ENCODE results near the gene SARNP.
"Not testable (repeated sequence)": the region's sequence is repeated elsewhere in the genome, so short reads cannot be mapped to it uniquely, and the experiment has no call there.

Gene SARNP, protein sequence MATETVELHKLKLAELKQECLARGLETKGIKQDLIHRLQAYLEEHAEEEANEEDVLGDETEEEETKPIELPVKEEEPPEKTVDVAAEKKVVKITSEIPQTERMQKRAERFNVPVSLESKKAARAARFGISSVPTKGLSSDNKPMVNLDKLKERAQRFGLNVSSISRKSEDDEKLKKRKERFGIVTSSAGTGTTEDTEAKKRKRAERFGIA

DNA sequence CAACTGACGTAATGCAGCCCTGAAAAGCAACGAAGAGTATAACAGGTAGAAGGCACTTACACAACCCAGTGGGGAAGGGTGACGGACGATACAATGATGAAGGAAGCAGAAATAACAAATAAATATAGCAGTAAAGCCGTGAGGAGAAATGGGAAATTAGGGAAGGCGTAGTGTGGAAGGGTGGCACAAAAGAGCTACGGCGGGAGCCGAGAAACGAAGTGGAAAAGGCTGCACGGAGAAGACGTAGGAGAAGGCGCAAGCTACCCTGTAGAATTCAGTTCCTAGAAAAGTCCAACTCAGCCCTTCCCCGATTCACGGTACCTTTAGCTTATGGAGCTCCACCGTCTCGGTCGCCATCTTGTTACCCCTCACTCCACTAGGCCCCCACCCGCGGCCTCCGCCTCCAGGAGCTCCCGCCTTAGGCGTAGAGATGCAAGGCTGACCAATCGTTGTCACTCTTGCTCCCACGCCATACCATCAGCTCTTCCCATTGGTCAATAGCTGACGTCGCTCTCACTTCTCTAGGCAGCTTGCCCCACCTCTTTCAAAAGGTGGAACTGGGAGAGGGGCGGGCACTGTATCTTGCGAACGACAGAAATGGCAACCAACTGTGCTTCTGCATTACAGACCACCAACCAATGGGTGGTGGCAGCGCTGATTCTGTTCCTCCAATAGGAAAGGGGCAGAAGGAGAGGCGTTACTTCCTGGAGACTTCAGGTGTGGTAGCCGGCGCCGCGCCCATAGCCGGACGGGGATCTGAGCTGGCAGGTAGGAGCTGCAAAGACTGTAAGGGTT lies at the start of gene SARNP, which contains the start of gene ORMDL2:
SARNP (minus strand) TSS at position 380 of the 795 bp plus-strand sequence; CDS start at position 357, 23 bp downstream.
ORMDL2 (plus strand) TSS at position 697 of the 795 bp plus-strand sequence. CDS start 959 bp downstream, outside the sequence.
- H3K36me3 ChIP-seq (ENCODE audit: insufficient read depth, low read length), result peaks cover 45% of the 10 kb centered on the region
- H3K4me1 ChIP-seq (ENCODE audit: insufficient read depth, low read length), result peaks cover 35% of the 10 kb centered on the region
- no peaks in the 10 kb centered on the region for H3K9me3 ChIP-seq (ENCODE audit: low read length)
- H3K9ac ChIP-seq (ENCODE audit: low read length), result peak within 1 kb of the TSS; percentile 100
- no peaks in the 10 kb centered on the region for H3K27me3 ChIP-seq (ENCODE audit: control insufficient read depth in 1 of 2, insufficient read depth in 2 of 2, low read length in 2 of 2)
- peak within 1 kb of the TSS; percentile 93 for H3K27ac ChIP-seq (ENCODE audit: low read depth, low read length)
- peak within 1 kb of the TSS; percentile 98 to 99 for H3K4me3 ChIP-seq (ENCODE audit: low read depth in 1 of 2, low read length in 2 of 2)

DNA sequence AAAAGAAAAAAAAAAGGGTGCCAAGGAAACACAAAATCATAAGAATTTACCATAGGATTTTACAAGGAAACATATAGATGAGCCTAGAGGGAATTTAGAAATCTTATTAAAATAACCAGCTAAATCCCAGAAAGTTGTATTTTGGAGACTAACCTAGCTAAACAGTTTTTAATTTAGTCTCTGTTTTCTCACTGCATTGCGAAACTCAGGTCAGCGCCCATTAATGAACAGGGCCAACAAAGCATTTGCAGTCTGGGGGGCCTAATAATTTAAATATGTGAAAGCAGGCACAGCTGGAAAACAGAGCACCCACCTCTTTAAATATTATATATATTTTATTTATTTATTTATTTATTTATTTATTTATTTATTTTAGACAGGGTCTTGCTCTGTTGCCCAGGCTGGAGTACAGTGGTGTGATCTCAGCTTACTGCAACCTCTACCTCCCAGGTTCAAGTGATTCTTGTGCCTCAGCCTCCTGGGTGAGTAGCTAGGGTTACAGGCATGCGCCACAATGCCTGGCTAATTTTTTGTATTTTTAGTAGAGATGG lies 49.0 kb upstream of the SARNP start:
- H3K9ac ChIP-seq (ENCODE audit: low read length); H3K4me1 ChIP-seq (ENCODE audit: insufficient read depth, low read length); H3K9me3 ChIP-seq (ENCODE audit: low read length); H3K27ac ChIP-seq (ENCODE audit: low read depth, low read length); H3K27me3 ChIP-seq (ENCODE audit: control insufficient read depth in 1 of 2, insufficient read depth in 2 of 2, low read length in 2 of 2); H3K36me3 ChIP-seq (ENCODE audit: insufficient read depth, low read length); H3K4me3 ChIP-seq (ENCODE audit: low read depth in 1 of 2, low read length in 2 of 2): not testable (repeated sequence)

DNA sequence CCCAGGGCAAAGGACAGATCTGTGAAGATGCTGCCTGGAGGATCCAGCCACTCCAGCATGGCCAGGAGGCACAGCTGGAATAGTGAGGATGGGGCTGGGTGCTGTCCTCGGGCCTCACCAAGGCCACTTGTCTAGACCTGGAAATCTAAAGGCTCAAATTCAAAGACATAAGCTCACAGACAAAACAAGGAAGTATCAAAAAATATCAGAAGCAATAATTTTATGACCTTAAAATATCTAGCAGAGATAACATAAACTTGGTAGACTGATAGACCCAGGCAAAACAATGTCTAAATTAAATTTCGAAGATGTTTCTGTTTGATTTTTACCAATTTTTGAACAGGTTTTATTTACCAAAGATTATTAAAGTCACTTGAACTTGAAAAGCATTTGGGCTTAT lies 47.8 kb upstream of the SARNP start:
- Histone ChIP-seq H3K4me1 (ENCODE audit: insufficient read depth, low read length) (no peaks in the 10 kb centered on the region), H3K9me3 (ENCODE audit: low read length) (no peaks in the 10 kb centered on the region), H3K36me3 (ENCODE audit: insufficient read depth, low read length) (no peaks in the 10 kb centered on the region), H3K27me3 (ENCODE audit: control insufficient read depth in 1 of 2, insufficient read depth in 2 of 2, low read length in 2 of 2) (no peaks in the 10 kb centered on the region), H3K27ac (ENCODE audit: low read depth, low read length) (no peak overlapping the region), H3K9ac (ENCODE audit: low read length) (no peak overlapping the region), H3K4me3 (ENCODE audit: low read depth in 1 of 2, low read length in 2 of 2) (no peak overlapping the region)

DNA sequence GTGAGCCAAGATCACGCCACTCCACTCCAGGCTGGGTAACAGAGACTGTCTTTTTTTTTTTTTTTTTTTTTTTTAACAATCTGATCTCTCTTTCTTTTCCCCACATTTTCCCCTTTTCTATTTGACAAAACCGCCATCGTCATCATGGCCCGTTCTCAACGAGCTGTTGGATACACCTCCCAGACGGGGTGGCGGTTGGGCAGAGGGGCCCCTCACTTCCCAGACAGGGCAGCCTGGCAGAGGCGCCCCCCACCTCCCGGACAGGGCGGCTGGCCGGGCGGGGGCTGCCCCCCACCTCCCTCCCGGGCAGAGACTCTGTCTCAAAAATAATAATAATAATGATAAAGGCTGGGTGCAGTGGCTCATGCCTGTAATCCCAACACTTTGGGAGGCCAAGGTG lies 45.4 kb upstream of the SARNP start:
- H3K36me3 ChIP-seq (ENCODE audit: insufficient read depth, low read length); H3K4me3 ChIP-seq (ENCODE audit: low read depth in 1 of 2, low read length in 2 of 2); H3K9ac ChIP-seq (ENCODE audit: low read length); H3K27me3 ChIP-seq (ENCODE audit: control insufficient read depth in 1 of 2, insufficient read depth in 2 of 2, low read length in 2 of 2); H3K4me1 ChIP-seq (ENCODE audit: insufficient read depth, low read length); H3K9me3 ChIP-seq (ENCODE audit: low read length); H3K27ac ChIP-seq (ENCODE audit: low read depth, low read length): not testable (repeated sequence)

DNA sequence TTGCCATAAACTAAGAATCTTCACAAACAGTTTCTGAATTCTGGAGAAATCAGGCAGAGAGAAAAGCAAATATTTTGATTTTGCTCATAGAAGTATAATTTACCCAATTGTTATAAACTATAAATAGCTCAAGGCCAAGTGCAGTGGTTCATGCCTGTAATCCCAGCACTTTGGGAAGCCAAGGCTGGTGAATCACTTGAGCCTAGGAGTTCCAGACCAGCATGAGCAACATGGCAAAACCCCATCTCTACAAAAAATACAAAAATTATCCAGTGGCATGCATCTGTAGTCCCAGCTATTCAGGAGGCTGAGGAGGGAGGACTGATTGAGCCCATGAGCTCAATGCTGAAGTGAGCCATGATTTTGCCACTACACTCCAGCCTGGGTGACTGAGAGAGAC lies 44.8 kb upstream of the SARNP start:
- Histone ChIP-seq H3K36me3 (ENCODE audit: insufficient read depth, low read length) (no peaks in the 10 kb centered on the region), H3K4me1 (ENCODE audit: insufficient read depth, low read length) (no peaks in the 10 kb centered on the region), H3K27ac (ENCODE audit: low read depth, low read length) (no peak overlapping the region), H3K4me3 (ENCODE audit: low read depth in 1 of 2, low read length in 2 of 2) (no peak overlapping the region), H3K27me3 (ENCODE audit: control insufficient read depth in 1 of 2, insufficient read depth in 2 of 2, low read length in 2 of 2) (no peaks in the 10 kb centered on the region), H3K9me3 (ENCODE audit: low read length) (no peaks in the 10 kb centered on the region), H3K9ac (ENCODE audit: low read length) (no peak overlapping the region)

DNA sequence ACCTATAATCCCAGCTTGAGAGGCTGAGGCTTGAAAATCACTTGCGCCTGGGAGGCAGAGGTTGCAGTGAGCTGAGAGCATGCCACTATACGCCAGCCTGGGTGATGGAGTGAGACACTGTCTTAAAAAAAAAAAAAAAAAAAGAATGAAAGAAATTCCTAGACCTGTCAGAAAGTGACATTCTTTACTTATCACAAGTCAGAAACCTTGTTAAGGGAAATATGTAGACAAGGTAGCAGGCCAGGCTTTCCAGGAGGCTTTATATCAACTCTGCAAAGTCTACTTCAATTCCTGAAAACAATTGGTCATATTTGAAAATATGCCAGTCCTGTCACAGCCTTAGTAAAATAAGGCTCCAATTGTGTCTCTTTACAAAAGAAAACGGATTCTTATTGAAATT lies 44.3 kb upstream of the SARNP start:
- no peaks in the 10 kb centered on the region for H3K4me1 ChIP-seq (ENCODE audit: insufficient read depth, low read length)
- no peak overlapping the region for H3K4me3 ChIP-seq (ENCODE audit: low read depth in 1 of 2, low read length in 2 of 2)
- no peak overlapping the region for H3K27ac ChIP-seq (ENCODE audit: low read depth, low read length)
- H3K27me3 ChIP-seq (ENCODE audit: control insufficient read depth in 1 of 2, insufficient read depth in 2 of 2, low read length in 2 of 2), result no peaks in the 10 kb centered on the region
- no peak overlapping the region for H3K9ac ChIP-seq (ENCODE audit: low read length)
- no peaks in the 10 kb centered on the region for H3K9me3 ChIP-seq (ENCODE audit: low read length)
- no peaks in the 10 kb centered on the region for H3K36me3 ChIP-seq (ENCODE audit: insufficient read depth, low read length)

DNA sequence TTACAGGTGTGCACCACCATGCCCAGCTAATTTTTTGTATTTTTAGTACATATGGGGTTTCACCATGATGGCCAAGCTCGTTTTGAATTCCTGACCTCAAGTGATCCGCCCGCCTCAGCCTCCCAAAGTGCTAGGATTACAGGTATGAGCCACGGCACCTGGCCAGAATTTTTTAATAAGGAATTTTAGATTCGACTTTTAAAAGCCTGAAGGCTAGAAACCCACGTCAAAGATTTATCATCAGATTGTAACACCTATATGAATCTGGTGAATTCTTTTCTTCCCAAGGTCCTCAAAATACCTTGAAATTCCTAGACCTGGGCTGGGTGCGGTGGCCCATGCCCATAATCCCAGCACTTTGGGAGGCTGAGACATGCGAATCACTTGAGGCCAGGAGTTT lies 43.9 kb upstream of the SARNP start:
- Histone ChIP-seq H3K9me3 (ENCODE audit: low read length) (no peaks in the 10 kb centered on the region), H3K36me3 (ENCODE audit: insufficient read depth, low read length) (no peaks in the 10 kb centered on the region), H3K9ac (ENCODE audit: low read length) (no peak overlapping the region), H3K4me1 (ENCODE audit: insufficient read depth, low read length) (no peaks in the 10 kb centered on the region), H3K4me3 (ENCODE audit: low read depth in 1 of 2, low read length in 2 of 2) (no peak overlapping the region), H3K27ac (ENCODE audit: low read depth, low read length) (no peak overlapping the region), H3K27me3 (ENCODE audit: control insufficient read depth in 1 of 2, insufficient read depth in 2 of 2, low read length in 2 of 2) (no peaks in the 10 kb centered on the region)

DNA sequence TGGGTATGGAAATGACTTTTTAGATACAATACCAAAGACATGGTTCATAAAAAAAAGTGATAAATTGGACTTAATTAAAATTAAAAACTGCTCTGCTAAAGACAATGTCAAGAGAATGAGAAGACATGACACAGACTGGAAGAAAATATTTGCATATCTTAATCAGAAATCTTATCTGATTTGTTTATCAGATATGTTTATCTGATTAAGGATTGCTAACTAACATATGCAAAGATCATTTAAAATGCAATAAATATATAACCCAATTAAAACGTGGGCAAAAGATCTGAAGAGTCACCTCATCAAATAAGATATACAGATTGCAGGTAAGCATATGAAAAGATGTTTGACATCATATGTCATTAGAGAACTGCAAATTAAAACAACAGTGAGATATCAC lies 35.2 kb upstream of the SARNP start:
- H3K27ac ChIP-seq (ENCODE audit: low read depth, low read length), result no peak overlapping the region
- H3K27me3 ChIP-seq (ENCODE audit: control insufficient read depth in 1 of 2, insufficient read depth in 2 of 2, low read length in 2 of 2), result peaks cover 0 to 4% of the 10 kb centered on the region in 2 donors
- H3K4me3 ChIP-seq (ENCODE audit: low read depth in 1 of 2, low read length in 2 of 2), result no peak overlapping the region
- H3K9me3 ChIP-seq (ENCODE audit: low read length), result no peaks in the 10 kb centered on the region
- H3K4me1 ChIP-seq (ENCODE audit: insufficient read depth, low read length), result no peaks in the 10 kb centered on the region
- no peak overlapping the region for H3K9ac ChIP-seq (ENCODE audit: low read length)
- no peaks in the 10 kb centered on the region for H3K36me3 ChIP-seq (ENCODE audit: insufficient read depth, low read length)

DNA sequence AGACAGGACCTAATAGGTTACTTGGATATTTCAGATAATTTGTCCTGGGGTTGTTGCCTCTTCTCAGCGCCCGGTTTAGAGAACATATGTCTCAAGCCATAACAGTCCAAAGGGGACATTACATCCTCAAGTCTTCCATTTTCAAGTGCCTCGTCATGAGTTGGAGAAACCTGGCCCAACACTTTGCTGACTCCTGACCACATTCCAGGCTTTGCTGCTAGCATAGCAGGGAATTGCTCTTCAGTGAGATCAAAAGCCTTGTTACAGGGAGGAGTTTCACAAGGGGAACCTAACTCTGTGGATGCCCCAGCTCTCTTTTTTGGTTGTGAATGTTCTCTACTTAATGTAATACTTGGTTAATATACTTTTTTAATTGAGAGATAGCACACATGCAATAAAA lies 33.4 kb upstream of the SARNP start:
- no peak overlapping the region for H3K9ac ChIP-seq (ENCODE audit: low read length)
- peaks cover 0 to 4% of the 10 kb centered on the region in 2 donors for H3K27me3 ChIP-seq (ENCODE audit: control insufficient read depth in 1 of 2, insufficient read depth in 2 of 2, low read length in 2 of 2)
- no peaks in the 10 kb centered on the region for H3K36me3 ChIP-seq (ENCODE audit: insufficient read depth, low read length)
- no peak overlapping the region for H3K27ac ChIP-seq (ENCODE audit: low read depth, low read length)
- H3K4me3 ChIP-seq (ENCODE audit: low read depth in 1 of 2, low read length in 2 of 2), result no peak overlapping the region
- H3K9me3 ChIP-seq (ENCODE audit: low read length), result no peaks in the 10 kb centered on the region
- no peaks in the 10 kb centered on the region for H3K4me1 ChIP-seq (ENCODE audit: insufficient read depth, low read length)

DNA sequence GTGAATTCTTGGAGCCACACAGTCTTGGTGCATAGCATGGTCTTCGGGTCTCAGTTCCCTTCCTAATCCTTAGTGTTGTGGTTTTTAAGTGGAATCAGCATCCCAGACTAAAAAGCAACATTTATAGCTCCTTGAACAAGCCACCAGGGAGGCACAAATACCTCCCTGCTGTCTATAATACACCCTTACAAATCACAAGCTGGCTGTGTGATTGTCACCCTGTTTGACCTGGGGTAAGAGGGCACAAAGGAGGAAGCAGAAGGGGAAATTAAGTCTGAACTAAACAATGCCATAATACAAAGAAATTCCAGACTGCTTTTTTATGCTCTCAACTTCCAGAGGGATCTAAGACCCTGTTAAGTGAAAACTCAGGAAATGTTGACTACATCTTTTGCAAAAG lies 32.9 kb upstream of the SARNP start:
- Histone ChIP-seq H3K4me3 (ENCODE audit: low read depth in 1 of 2, low read length in 2 of 2) (no peak overlapping the region), H3K27me3 (ENCODE audit: control insufficient read depth in 1 of 2, insufficient read depth in 2 of 2, low read length in 2 of 2) (peaks cover 0 to 4% of the 10 kb centered on the region in 2 donors), H3K36me3 (ENCODE audit: insufficient read depth, low read length) (no peaks in the 10 kb centered on the region), H3K27ac (ENCODE audit: low read depth, low read length) (no peak overlapping the region), H3K4me1 (ENCODE audit: insufficient read depth, low read length) (no peaks in the 10 kb centered on the region), H3K9me3 (ENCODE audit: low read length) (no peaks in the 10 kb centered on the region), H3K9ac (ENCODE audit: low read length) (no peak overlapping the region)

DNA sequence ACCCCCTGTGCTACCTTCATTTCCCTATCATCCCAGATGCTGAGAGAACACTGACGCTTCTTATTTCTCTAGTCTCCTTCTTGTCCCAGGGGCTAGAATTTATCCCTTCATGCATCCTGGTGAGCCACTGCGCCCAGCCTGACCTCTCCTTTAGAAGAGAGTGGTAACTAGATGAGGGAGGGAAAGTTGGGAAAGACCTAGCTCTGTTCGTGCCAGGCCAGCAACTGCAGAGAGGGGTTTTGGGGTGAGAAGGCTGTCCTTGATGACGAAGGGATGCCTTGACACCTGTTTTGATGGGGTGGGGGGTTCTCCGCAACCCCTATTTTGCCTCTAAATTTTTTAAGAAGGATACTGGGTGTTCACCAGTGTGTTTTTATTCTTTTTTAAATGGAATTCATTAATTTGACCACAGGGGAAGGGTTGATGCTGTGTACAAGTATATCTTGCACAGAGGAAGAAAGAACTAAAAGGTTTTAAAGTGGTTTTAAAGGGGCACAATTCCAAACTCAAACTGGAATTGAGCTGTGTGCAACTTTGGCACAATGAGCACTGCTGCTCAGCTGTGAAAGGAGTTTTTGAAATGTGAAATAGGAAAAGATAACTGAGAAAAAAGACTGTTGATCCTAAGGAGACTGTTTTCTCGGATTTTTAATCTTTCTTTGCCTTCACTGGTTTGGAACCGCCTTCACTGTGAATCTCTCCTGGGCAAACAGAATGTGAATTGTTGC lies 32.3 kb upstream of the SARNP start:
- no peak overlapping the region for H3K4me3 ChIP-seq (ENCODE audit: low read depth in 1 of 2, low read length in 2 of 2)
- H3K9ac ChIP-seq (ENCODE audit: low read length), result no peak overlapping the region
- H3K36me3 ChIP-seq (ENCODE audit: insufficient read depth, low read length), result no peaks in the 10 kb centered on the region
- H3K27me3 ChIP-seq (ENCODE audit: control insufficient read depth in 1 of 2, insufficient read depth in 2 of 2, low read length in 2 of 2), result peaks cover 0 to 4% of the 10 kb centered on the region in 2 donors
- H3K4me1 ChIP-seq (ENCODE audit: insufficient read depth, low read length), result no peaks in the 10 kb centered on the region
- no peak overlapping the region for H3K27ac ChIP-seq (ENCODE audit: low read depth, low read length)
- H3K9me3 ChIP-seq (ENCODE audit: low read length), result no peaks in the 10 kb centered on the region

Measured in muscle layer of colon (tissue), 2 donors.